A172 (cell line): ENCODE results near the gene SPTB. TPM values are rescaled to one million over a fixed set of nuclear protein-coding genes. Genes with fewer than 3 reads are reported as not detected.

Experiments used
- total RNA-seq: library from RNA; depleted of rRNA; stranded (reverse); fragments of >200 nt; shearing (Covaris generic); gene quantifications from 2 replicates; pipeline ENCODE4 v1.2.3, GENCODE V29; 2014; rRNA removed

Gene SPTB
- total RNA-seq, 1 experiment from 2014 or later = 1.9 TPM

Other genes starting within 250 kb of the SPTB start
- gene PLEKHG3, start 175.5 kb downstream of the SPTB start, total RNA-seq = 11.2 and 12.3 TPM in 2 replicates
- 31.0 and 32.6 TPM in 2 replicates for gene CHURC1, start 34.5 kb upstream of the SPTB start, total RNA-seq
- gene GPX2, start 62.8 kb upstream of the SPTB start, total RNA-seq = not detected in 2 replicates
- 42.3 and 45.8 TPM in 2 replicates for gene RAB15, start 92.4 kb upstream of the SPTB start, total RNA-seq
- 7.4 and 9.0 TPM in 2 replicates for gene FNTB, start 107.0 kb upstream of the SPTB start, total RNA-seq
- 25.3 and 27.3 TPM in 2 replicates for gene MAX, start 222.6 kb upstream of the SPTB start, total RNA-seq